Osteocyte (in vitro differentiated cells): ENCODE measurements around the gene MPP1. TPM values are rescaled to one million over a fixed set of nuclear protein-coding genes. Genes with fewer than 3 reads are reported as not detected.

ENCODE experiments used
- DNase-seq: peaks from one replicate; pipeline ENCODE4 v3.0.0; 2021; ENCODE audit warnings: mixed read lengths; ENCODE audit not compliant: unreplicated experiment; ENCODE audit errors: extremely low spot score
- H3K27ac Mint-ChIP-seq: one replicate; pipeline ENCODE4 v1.8.0; 2021; ENCODE audit warnings: mild to moderate bottlenecking, mixed read lengths; ENCODE audit not compliant: unreplicated experiment
- H3K27me3 Mint-ChIP-seq: one replicate; pipeline ENCODE4 v1.8.0; 2021; ENCODE audit warnings: mixed read lengths; ENCODE audit not compliant: unreplicated experiment
- H3K36me3 Mint-ChIP-seq: one replicate; pipeline ENCODE4 v1.8.0; 2021; ENCODE audit warnings: mixed read lengths; ENCODE audit not compliant: unreplicated experiment
- H3K4me1 Mint-ChIP-seq: one replicate; pipeline ENCODE4 v1.8.0; 2021; ENCODE audit warnings: mixed read lengths; ENCODE audit not compliant: unreplicated experiment
- H3K4me3 Mint-ChIP-seq: one replicate; pipeline ENCODE4 v1.8.0; 2021; ENCODE audit warnings: mild to moderate bottlenecking, moderate library complexity, mixed read lengths; ENCODE audit not compliant: unreplicated experiment
- H3K9me3 Mint-ChIP-seq: one replicate; pipeline ENCODE4 v1.8.0; 2021; ENCODE audit warnings: mixed read lengths; ENCODE audit not compliant: unreplicated experiment
- CTCF ChIP-seq: fragments of 200-600 bp; sonication (generic); IDR thresholded peaks from 2 replicates; pipeline ENCODE4 v1.5.0; 2021; ENCODE audit warnings: antibody characterized with exemption, mild to moderate bottlenecking, moderate library complexity
- total RNA-seq: library from RNA; stranded (reverse); gene quantifications from 2 replicates; pipeline ENCODE4 v1.2.1, GENCODE V29; 2021

The MPP1 gene
- total RNA-seq, 1 donor from 2014 or later, result 11.2 TPM

- H3K27me3 Mint-ChIP-seq, result no peaks in the 10 kb centered on the region
- no peak overlapping the region for H3K4me3 Mint-ChIP-seq
- H3K36me3 Mint-ChIP-seq, result no peaks in the 10 kb centered on the region
- H3K9me3 Mint-ChIP-seq, result peaks cover 9% of the 10 kb centered on the region
- peak overlapping the region; percentile 32 for H3K27ac Mint-ChIP-seq
- no peak for DNase-seq
- TF ChIP-seq CTCF, result no peak
- H3K4me1 Mint-ChIP-seq, result peaks cover 48% of the 10 kb centered on the region
Measured at GRCh38 chrX:154737136-154737535, 68.1 kb downstream of the MPP1 start.

GRCh38 chrX:154735695-154736393 lies 69.4 kb downstream of the MPP1 start:
- peaks cover 55% of the 10 kb centered on the region for H3K4me1 Mint-ChIP-seq
- DNase-seq, result no peak
- H3K4me3 Mint-ChIP-seq, result no peak overlapping the region
- no peaks in the 10 kb centered on the region for H3K36me3 Mint-ChIP-seq
- no peaks in the 10 kb centered on the region for H3K27me3 Mint-ChIP-seq
- peak overlapping the region; percentile 56 for H3K27ac Mint-ChIP-seq
- peaks cover 9% of the 10 kb centered on the region for H3K9me3 Mint-ChIP-seq
- TF ChIP-seq CTCF, result no peak

- DNase-seq, result no peak
Measured at GRCh38 chrX:154734061-154734781, 71.1 kb downstream of the MPP1 start.

GRCh38 chrX:154733066-154733425 lies 72.2 kb downstream of the MPP1 start:
- Mint-ChIP-seq H3K36me3 (no peaks in the 10 kb centered on the region), H3K27me3 (no peaks in the 10 kb centered on the region), H3K9me3 (peaks cover 16% of the 10 kb centered on the region), H3K4me3 (no peak overlapping the region), H3K4me1 (peaks cover 69% of the 10 kb centered on the region), H3K27ac (peak overlapping the region; percentile 61)
- no peak for TF ChIP-seq CTCF
- no peak for DNase-seq

More at GRCh38 chrX:154734061-154734781, 71.1 kb downstream of the MPP1 start:
- no peak overlapping the region for H3K4me3 Mint-ChIP-seq
- no peak for TF ChIP-seq CTCF
- H3K27ac Mint-ChIP-seq, result peak overlapping the region; percentile 86
- H3K9me3 Mint-ChIP-seq, result peaks cover 15% of the 10 kb centered on the region
- H3K4me1 Mint-ChIP-seq, result peaks cover 71% of the 10 kb centered on the region
- no peaks in the 10 kb centered on the region for H3K27me3 Mint-ChIP-seq
- no peaks in the 10 kb centered on the region for H3K36me3 Mint-ChIP-seq

- Mint-ChIP-seq H3K27me3 (no peaks in the 10 kb centered on the region), H3K36me3 (no peaks in the 10 kb centered on the region), H3K27ac (peak overlapping the region; percentile 61), H3K4me1 (peaks cover 72% of the 10 kb centered on the region), H3K9me3 (peaks cover 16% of the 10 kb centered on the region), H3K4me3 (no peak overlapping the region)
- no peak for TF ChIP-seq CTCF
- DNase-seq, result no peak
Measured at GRCh38 chrX:154732421-154733065, 72.7 kb downstream of the MPP1 start.
